Gastrocnemius medialis (tissue), 4 donors: ENCODE measurements around the gene CALD1.

Source experiments
- CTCF ChIP-seq, 5 experiments: fragments of 450-650 bp in 3 of 5; fragments of 200-600 bp in 2 of 5; sonication (generic) in 2 of 5; IDR thresholded peaks in 4 of 5; conservative IDR thresholded peaks in 1 of 5; 1 replicate in 4 of 5; 2 replicates in 1 of 5; pipeline ENCODE4 v1.5.1; 2016 to 2019; ENCODE audit warnings: antibody characterized with exemption in 5 of 5, mild to moderate bottlenecking in 3 of 5, moderate library complexity in 3 of 5
- POLR2A ChIP-seq, 2 donors: fragments of 450-650 bp; IDR thresholded peaks; one replicate each; pipeline ENCODE4 v1.6.1; 2017; ENCODE audit warnings: antibody characterized with exemption in 2 of 2, mild to moderate bottlenecking in 2 of 2, moderate library complexity in 2 of 2

- TF ChIP-seq CTCF (IDR thresholded peaks at IDR 0.05 in 4 of 5, conservative IDR thresholded peaks at IDR 0.05 in 1 of 5) = no peak
- no peak for TF ChIP-seq POLR2A (IDR thresholded peaks at IDR 0.05)
These were observed 76.0 kb downstream of the CALD1 start for GRCh38 chr7:134855442-134855841.
